HG02943 (cell line): ENCODE measurements around the gene GCM1.
"Not testable (repeated sequence)": the region's sequence is repeated elsewhere in the genome, so short reads cannot be mapped to it uniquely, and the experiment has no call there.

Source experiments
- ATAC-seq: cut with Tn5 transposase; IDR thresholded peaks from one replicate; pipeline ENCODE4 v1.9.1; 2021; ENCODE audit warnings: mild to moderate bottlenecking, low read depth, moderate library complexity; ENCODE audit not compliant: unreplicated experiment

Gene GCM1, protein sequence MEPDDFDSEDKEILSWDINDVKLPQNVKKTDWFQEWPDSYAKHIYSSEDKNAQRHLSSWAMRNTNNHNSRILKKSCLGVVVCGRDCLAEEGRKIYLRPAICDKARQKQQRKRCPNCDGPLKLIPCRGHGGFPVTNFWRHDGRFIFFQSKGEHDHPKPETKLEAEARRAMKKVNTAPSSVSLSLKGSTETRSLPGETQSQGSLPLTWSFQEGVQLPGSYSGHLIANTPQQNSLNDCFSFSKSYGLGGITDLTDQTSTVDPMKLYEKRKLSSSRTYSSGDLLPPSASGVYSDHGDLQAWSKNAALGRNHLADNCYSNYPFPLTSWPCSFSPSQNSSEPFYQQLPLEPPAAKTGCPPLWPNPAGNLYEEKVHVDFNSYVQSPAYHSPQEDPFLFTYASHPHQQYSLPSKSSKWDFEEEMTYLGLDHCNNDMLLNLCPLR

DNA sequence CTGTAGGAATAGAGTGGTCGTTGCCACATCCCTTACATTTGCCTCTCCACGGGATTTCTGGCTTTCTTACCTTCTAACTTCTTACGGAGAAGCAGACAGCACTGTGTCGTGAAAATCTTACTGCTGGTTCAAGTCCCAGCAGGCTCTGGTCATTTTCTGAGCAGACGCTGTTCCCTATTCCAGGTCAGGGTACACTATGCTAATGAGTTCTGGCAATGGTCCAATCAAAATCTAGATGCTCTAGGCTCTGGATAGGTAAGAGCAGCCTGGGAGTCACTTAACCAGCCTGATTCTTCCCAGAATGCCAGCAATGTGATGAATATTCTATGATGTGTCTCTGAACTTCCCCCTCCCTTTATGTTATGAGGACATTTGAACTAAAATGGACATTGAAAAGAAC is at the start of gene GCM1:
Gene GCM1, minus strand, starts transcription at position 158 of the 400 bp plus-strand sequence. CDS start 3,209 bp downstream, outside the sequence.
- ATAC-seq = no peak

DNA sequence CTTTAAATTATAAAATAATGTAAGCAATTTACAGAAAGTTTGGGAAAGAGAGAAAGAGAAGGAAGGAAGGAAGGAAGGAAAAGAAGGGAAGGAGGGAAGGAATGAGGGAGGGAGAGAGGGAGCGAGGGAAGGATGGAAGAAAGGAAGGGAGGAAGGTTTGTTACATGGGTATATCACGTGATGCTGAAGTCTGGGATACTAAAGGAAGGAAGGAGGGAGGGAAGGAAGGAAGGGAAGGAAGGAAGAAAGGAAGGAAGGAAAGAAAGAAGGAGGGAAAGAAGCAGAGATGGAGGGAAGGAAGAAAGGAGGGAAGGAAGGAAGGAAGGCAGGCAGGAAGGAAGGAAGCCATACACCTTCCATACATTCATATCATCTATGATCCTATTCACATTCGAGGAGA is 48.9 kb upstream of the GCM1 start:
- no peak for ATAC-seq

DNA sequence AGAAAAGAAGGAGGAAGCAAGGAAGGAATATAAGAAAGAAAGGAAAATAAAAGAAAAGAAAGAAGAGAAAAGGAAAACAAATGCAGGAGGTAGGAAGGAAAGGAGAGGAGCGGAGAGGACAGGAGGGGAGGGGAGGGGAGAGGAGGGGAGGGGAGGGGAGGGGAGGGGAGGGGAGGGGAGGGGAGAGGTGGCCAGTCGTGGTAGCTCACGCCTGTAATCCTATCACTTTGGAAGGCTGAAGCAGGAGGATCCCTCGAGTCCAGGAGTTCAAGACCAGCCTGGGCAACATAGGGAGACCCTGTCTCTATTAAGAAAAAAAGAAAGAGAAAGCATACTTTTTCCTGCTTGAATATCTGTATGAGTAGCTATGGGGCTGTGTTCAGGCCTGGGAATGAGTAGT is 46.4 kb upstream of the GCM1 start:
- ATAC-seq = no peak

DNA sequence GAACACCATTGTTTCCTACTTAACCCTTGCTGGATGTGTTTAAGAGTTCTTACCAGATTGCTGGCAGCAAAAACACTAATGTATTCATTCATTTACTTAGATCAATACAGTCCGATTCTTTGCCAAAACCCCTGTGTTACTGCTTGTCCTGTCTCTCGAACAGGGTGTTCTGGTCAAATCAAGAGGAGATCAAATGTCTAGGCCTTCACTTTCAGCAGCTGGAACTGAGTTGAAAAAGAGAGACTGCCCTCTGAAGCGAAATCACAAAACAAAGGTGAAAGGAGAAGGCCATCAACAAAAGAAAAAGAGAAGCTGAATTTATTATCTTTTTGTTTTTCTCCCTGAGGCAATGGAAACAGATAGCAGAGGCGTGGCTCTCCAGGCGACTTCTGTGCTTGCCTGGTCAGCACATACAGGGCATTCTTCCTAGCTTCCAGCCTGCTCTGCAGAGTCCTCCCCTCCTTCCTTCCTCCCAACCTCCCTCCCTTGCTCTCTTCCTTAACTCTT is 44.1 kb upstream of the GCM1 start:
- ATAC-seq = no peak

DNA sequence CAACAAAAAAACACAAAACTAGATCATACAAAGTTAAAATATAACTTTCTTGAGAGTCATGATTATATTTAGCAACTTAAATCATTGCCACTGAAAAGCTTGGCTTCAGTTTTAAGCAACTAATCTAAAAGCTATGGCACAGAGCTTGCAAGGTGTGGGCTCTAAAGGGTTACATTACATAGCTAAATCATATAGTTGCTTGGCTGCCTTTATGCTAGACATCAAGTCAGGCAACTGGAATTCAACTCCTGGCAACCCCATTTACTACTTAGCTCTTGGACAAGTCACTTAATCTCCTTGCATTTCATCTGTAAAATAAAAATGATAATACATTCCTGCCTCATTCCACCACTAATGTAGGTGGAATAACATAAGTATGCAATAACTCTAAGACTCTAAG is 40.9 kb upstream of the GCM1 start:
- no peak for ATAC-seq

DNA sequence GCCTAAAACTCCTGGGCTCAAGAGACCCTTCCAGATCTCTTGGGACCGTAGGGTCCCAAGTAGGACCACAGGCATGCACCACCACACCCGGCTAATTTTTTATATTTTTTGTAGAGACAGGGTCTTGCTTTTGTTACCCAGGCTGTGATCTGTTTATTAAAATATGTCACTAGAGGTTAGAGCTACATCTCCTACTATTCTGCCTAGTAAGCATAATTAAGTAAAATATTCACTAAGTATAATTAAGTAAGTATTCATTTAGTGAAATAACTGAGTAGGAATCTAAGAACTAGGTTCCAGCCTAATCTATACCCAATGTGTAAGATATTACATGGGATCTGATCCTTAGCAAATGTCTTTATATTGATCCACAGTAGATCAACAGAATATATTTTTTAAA is 40.2 kb upstream of the GCM1 start:
- ATAC-seq = no peak

DNA sequence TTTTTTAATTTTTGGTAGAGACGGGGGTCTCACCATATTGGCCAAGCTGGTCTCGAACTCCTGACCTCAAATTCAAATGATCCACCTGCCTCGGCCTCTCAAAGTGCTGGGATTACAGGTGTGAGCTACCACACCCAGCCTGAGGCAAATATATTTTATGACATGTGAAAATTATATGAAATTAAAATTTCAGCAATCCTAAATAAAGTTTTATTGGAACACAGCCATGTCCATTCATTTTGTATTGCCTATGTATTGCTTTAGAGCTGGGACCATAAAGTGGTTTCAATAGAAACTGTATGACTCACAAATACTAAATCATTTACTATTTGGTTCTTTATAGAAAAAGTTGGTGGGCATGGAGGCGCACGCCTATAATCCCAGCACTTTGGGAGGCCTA is 32.0 kb upstream of the GCM1 start:
- ATAC-seq = no peak

DNA sequence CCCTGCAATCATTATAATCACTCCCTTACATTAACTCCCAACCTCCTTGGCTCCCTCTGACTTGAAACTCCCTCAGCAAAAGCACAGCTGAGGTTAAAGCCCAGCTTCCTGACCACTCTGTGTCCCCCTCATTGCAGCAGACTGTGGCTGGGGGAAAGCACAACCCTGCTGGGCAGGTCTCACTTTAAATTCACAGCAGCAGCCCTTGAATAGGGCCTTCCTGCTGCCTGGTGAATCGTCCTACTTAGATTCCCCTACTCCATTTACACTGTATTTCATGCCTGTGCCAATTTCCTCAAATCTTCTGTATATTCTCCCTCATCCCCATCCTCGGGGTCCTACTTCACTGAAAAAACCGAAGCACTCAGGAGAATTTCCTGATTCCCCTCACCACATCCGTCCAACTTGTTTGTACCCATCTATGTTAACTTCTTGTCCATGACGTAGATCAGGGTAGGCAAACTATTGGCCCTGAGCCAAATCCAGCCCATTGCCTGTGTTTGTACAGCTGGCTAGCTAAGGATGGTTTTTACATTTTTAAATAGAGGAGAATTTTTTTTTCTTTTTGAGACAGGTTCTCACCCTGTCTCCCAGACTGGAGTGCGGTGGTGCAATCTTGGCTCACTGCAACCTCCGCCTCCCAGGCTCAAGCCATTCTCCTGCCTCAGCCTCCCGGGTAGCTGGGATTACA is 31.5 kb upstream of the GCM1 start:
- ATAC-seq = no peak

DNA sequence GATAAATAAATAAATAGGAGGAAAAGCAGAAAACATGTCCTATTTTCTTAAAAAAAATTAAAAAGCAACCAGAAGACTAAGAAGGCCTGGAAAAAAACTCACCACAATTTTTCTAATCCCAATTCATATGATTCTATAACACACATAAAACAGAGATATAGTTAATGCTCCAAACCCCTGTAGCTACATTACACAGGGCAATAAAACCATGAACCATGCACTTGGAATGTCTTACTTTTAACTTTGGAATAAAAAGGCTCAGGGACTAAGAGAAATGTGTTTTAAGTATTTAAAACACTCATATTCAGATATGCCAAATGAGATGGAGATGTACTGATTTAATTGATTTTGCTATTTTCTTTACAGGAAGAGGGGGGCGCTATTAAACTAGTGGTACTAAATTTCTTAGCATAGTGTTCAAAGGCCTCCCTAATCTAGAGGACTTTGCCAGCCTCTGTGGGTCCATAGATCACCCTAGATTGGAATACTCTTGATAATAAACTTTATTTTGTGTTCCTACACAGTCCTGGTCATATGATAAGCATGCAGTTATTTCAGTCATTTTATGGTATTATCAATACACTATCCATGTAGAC is 30.3 kb upstream of the GCM1 start:
- no peak for ATAC-seq

DNA sequence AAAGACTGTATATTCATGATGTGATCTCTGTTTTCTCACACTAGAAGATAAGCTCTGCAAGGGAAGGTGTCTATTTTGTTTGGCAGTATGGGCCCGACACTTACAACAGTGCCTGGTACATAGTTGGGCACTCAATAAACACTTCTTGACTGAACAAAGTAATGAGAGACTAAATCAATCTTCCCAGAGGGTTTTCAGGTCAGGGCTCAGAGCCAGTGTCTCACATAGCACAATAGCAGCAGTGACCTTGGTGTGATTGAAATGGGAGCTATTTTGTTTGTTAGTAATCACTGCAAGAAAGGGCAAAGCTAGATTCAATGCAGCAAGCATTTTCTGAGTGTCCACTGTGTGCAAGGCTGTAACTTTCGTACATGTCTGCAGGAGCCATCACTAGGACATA is 26.4 kb upstream of the GCM1 start:
- ATAC-seq = no peak

DNA sequence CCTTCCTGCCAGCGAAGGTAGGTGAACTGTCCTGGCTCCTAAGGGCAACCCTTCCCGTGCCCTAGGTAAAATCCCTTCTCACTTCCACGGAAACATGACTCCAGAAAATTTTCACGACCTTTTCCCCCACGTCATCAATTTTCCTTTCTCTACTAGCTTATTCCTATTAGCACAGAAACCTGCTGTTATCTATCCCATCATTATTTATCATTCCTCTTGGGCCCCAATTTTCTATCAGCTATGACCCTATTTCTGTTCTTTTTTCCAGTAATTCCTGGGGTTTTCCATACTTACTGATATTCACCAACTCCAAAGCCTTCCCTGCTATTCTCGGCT is 23.8 kb upstream of the GCM1 start:
- no peak for ATAC-seq

DNA sequence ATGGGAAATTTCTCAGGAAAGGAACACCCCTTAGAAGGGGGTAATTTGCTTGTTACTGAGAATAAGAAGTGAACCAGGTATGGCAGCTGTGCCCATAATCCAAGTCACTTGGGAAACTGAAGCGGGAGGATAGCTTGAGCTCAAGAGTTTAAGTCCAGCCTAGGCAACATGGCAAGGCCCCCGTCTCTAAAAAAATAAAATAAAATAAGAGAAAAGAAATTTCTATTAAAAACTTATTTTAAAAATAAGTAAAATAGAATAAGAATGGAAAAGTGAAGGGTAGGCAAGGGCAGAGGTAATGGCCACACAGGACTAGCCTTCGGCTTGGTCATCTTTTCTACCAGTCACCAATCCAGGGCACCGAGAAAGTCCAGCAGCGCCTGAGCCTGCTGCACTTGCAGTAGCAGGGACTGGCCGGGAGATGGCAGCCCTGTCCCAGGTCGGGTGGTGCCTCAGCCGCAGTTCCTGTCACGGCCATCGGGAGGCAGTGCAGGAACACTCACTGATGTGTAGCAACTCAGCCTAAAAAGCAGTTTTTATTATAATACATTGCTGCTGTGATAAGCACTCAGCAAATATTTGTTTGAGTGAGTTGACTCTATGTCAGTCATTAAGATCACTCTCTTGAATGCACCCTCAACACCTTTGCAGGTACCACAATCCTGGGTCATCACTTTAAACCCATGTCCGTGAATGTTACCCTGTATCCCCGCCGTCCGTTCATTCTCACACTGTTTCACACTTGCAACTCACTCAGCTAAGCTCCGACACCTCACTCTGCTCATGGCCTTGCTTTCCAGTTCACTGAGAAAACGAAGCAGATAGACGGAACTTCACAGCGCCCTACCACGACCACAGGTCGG is 23.2 kb upstream of the GCM1 start:
- ATAC-seq = peak; percentile 68

DNA sequence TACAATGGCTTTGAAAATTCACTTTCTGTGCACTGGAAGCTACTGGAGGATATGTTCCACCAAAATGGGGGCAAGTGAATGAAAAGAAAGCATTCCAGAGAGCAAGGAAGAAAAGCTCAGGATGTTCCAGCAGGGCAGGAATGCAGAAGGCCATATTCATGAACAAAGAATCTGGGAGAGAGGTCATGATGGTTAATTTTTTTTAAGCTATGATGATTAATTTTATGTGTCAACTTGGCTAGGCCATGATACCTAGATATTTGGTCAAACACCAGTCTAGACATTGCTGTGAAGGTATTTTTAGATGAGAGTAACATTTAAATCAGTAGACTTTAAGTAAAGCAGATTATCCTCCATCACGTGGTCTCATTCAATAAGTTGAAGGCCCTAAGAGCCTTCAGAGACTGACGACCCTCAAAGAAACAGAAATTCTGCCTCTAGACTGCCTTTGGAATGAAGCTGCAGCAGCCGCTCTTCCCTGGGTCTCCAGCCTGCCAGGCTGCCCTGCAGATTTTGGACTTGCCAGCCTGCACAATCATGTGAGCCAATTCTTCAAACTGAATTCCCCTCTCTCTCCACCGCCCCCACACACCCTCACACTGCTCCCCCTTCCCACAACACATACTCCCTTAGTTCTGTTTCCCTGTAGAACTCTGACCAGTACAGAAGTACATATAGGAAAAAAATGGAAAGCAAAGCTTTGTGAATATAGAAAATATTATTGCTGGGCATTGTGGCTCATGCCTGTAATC is 20.1 kb upstream of the GCM1 start:
- no peak for ATAC-seq

DNA sequence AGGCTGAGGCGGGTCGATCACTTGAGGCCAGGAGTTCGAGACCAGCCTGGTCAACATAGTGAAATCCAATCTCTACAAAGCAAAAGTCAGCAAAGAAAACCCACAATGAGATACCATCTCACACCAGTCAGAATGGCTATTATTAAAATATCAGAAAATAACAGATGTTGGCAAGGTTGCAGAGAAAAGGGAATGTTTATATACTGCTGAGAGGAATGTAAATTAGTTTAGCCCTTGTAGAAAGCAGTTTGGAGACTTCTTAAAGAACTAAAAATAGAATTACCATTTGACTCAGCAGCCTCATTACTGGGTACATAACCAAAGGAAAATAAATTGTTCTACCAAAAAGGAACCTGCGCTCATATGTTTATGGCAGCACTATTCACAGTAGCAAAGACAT is 16.7 kb upstream of the GCM1 start:
- ATAC-seq = no peak

DNA sequence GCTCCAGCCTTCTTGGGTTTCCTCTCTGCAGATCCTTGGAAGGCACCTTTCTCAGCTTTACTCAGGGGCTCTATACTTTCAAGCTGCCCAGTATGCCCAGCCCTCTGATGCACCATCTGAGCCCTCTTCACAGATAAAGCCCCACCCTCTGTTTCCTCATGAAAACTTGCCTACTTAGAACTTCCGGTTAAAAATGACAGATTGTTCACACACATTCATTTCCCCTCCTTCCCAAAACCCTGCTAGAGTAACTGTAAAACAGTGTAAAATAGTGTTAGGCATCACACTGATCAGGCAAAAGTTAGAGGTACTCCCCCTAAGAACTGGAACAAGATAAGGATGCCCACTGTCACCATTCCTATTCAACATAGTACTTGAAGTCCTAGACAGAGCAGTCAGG is 14.0 kb upstream of the GCM1 start:
- ATAC-seq = no peak

DNA sequence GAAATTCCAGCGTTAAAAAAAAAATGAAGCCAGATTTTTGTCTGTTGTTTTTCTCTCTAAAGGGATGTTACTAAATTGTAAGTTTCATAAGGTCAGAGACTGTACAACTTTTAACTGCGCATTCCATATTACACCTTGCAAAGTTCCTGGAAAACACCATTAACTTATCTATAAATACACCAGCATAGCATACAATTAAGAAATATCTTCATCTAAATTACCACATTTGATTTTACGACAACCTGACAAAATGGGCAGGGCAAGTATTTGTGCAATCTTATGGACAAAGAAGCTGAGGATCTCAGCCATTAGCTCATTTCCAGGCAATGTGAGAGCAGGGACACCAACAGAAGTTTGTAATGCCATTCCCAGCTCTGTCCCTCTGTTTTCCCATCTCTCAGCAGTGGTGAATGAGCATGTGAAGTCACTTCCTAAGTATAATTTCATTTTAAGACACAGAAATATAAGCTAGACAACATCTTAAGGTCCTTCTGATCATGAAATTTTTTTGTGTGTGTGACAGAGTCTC is 12.9 kb upstream of the GCM1 start:
- no peak for ATAC-seq

DNA sequence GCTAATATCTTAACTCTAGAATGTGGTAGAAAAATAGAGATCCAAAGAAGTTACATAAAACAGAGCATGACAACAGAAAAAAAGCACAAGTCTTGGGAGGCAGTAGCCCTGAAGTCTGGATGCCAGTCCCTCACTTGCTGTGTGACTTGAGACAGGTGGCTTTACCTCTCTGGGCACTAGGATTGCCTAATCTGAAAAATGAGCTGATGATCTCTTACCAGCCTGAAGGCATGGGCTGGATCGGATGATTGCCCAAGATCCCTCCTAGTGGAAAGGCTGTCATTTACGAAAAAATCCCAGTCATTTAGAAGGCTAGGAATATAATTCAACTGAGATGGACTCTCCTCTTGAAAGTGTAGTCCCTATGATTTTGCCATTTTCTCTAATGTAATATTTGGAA is 10.9 kb upstream of the GCM1 start:
- no peak for ATAC-seq

DNA sequence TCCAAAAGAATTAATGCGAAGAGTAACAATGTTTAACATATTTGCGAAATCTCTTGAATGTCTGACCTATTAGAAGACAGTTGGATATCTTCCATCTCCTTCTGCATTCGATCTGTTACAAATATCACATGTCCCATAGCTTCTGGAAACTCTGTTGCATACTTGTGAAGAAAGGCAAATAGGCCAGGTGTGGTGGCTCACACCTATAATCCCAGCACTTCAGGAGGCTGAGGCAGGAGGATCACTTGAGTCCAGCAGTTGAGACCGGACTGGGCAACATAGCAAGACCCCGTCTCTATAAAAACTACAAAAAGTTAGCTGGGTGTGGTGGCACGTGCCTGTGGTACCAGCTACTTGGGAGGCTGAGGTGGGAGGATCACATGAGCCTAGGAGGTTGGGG is 9.4 kb upstream of the GCM1 start:
- not testable (repeated sequence) for ATAC-seq

DNA sequence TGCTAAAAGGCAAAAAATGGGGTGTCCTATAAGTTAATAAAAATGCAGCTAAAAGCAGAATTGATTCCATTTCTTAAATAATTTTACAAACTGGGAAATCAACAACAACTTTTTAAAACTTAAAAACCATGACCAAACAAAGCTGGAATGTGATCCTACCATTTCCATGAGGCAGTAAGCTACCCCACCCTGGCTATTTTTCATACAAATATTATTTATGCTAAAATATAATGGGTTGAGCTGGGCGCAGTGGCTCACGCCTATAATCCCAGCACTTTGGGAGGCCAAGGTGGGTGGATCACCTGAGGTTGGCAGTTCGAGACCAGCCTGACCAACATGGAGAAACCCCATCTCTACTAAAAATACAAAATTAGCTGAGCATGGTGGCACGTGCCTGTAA is 6.6 kb upstream of the GCM1 start:
- ATAC-seq = not testable (repeated sequence)

DNA sequence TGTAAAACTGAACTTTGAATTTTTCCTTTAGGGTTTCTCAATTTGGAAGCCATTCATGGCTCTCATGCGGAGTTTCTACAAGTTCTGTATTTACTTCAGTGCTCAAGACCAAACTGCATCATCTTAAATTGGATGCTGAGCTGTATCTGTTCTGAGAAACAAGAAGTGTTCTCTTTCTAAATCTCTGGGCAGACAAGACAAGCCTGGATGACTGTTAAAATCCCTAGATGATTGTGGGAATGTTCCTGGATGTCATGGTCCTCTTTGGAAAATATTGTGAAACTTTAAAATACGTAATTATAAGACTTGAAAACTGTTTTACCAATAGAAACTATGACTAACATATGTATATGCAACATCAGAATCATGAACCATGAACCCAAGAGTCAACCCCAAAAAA is 6.2 kb upstream of the GCM1 start:
- ATAC-seq = no peak
